ENCODE results near the gene RRP15.

The RRP15 gene

DNA sequence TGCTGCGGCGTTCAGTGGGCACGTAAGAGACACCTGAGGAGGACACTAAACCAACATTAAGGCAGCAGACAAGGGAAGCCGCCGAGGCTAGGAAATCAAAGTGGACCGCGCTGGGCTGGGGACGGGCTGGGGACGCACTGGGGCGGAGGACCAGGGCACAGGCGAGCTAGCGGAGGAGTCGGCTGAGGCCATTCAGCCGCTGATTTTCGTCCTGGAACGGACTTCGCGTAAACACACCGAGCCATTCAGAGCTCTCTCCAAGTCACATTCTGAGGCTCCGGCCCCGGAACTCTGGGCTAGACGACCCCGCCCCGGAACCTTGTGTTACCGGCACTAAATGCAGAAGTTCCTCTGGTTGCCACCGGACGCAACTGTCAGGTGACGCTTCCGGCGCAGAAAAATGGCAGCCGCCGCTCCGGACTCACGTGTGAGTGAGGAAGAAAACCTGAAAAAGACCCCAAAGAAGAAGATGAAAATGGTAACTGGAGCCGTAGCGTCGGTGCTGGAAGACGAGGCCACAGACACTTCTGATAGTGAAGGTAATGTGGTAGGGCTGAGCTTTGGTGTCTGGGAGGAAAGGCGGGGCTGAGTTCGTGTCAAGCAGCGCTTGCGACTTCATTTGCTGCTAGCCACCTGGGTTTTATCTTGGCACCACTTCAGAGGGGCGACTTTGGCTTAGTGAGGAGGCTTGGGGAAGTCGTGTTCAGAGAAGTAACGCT lies at the start of gene RRP15:
TSS of gene RRP15 (plus strand) at position 377 of the 719 bp plus-strand sequence. CDS start at position 401, 24 bp downstream.
- DNase-seq (ENCODE audit: low spot score) = peak; percentile 90

DNA sequence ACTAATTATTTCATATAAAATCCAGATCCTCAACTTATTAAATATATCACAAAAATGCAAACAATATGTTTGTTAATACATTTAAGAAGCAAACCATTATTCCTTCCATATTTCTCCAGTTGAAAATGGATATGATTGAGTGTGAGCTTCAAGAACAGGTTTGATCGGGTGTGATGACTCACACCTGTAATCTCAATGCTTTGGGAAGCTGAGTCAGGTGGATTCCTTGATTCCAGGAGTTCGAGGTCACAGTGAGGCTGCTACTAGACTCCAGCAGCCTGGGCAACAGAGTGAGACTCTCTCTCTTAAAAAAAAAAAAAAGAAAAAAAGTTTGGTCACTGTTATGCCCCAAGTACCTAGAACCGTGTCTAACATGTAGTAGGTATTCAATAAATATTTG lies 42.9 kb upstream of the RRP15 start:
- no peak for DNase-seq (ENCODE audit: low spot score)

GRCh38 chr1:218247339-218247738 lies 37.8 kb upstream of the RRP15 start:
- DNase-seq (ENCODE audit: low spot score) = no peak

DNA sequence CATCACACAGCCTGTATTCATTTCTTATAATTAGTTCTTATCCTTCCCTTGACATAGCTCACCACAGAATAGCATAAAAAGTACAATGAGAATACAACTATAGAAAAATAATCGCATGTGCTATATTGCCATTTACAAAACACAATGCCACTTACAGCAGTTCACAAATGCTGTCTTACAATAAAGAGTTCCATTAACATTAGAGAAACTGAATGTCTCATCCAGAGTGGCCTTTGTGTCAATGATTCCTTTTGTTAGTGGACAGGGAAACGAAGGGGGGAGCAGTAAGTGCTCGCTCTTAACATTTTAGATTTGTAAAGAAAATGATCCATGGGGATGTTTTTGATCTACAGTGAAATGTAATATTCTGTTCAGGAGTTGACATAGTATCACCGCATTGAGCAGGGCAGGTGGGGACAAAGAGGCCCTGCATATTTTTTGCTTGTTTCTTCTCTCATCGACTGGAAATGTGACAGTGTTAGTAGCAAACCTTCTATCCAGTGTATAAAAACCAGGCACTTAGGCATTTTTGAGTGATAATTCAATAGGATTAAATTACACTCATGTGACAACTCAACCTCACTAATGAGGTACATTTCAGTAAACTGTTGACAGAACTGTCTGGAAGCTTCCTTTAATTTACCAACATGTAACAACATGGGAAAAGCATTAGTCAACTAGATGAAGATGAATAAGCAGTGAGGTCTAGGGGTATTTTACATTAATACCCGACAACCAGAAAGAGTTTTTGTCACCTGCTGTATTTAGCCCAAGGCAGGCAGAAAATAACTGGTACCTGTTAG lies 35.6 kb upstream of the RRP15 start:
- no peak for DNase-seq (ENCODE audit: low spot score)

GRCh38 chr1:218250492-218250891 lies 34.6 kb upstream of the RRP15 start:
- no peak for DNase-seq (ENCODE audit: low spot score)

DNA sequence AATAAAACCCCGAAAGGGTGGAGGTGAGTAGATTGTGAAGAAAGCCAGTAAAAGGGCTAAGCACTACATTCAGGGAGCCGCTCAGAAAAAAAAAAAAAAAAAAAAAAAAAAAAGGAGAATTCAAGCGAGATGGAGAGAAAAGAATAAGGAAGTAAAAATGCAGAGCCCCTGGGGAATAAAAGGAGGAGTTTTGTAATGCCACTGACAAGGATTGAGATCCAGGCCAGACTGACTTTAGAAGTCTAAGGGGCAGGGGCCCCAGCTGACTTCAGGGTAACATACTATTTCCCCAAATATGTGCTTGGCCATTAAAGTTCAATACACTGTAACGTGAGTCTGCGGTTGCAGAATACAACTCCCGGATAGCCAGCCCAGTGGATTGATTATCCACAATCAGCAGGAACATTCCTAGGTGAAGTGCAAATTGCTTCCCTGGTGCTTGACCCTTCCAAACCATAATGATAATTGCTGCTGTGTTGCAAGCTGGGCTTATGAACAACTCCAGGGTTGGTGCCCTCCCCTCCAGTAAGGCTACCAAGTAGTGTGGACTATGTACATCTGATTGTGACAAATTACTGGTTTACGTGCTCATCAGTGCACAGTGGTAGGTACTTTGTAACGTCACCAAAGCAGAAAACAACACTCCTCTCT lies 30.7 kb upstream of the RRP15 start:
- DNase-seq (ENCODE audit: low spot score) = no peak

GRCh38 chr1:218255090-218255489 lies 30.0 kb upstream of the RRP15 start:
- no peak for DNase-seq (ENCODE audit: low spot score)

GRCh38 chr1:218257371-218257770 lies 27.7 kb upstream of the RRP15 start:
- no peak for DNase-seq (ENCODE audit: low spot score)

- no peak for DNase-seq (ENCODE audit: low spot score)
These were observed 27.1 kb upstream of the RRP15 start for GRCh38 chr1:218257971-218258370.

- no peak for DNase-seq (ENCODE audit: low spot score)
These were observed 25.8 kb upstream of the RRP15 start for GRCh38 chr1:218259339-218259738.

DNA sequence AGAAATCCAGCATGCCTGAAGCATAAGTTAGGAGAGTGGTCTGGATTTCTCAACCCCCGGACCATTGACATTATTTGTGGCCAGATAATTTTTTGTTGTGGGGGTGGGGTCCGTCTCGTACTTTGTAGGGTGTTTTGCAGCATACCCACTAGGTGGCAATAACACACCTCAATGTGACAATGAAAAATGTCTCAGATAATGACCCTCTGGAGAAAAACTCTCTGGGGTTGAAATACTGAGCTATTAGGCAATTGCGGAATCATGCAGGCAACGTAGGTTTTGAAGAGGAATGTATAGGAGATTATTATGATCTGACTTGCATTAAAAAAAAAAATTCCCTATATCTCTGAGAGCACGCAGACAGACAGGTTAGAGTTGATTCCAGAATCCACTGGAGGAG lies 25.3 kb upstream of the RRP15 start:
- DNase-seq (ENCODE audit: low spot score) = peak; percentile 43

DNA sequence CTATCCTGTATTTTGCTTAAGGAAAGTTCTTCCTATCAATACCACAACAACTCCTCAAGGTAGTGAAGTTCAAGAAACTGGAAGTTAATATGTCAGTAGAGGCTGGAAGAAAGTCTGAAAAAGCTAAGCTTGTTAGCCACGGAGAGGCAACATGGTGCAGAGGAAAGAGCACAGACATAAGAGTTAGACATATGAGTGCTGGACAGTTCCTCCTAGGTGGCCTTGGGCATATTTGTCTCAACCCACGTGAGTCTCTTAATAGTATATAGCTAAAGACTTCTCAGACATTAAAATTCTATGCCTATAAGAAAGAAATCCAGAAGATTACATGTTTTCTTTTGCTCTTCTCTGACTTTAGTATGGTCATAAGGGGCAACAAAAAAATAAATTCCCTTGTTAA lies 22.8 kb upstream of the RRP15 start:
- no peak for DNase-seq (ENCODE audit: low spot score)

- DNase-seq (ENCODE audit: low spot score) = no peak
These were observed 18.7 kb upstream of the RRP15 start for GRCh38 chr1:218266356-218266755.

DNA sequence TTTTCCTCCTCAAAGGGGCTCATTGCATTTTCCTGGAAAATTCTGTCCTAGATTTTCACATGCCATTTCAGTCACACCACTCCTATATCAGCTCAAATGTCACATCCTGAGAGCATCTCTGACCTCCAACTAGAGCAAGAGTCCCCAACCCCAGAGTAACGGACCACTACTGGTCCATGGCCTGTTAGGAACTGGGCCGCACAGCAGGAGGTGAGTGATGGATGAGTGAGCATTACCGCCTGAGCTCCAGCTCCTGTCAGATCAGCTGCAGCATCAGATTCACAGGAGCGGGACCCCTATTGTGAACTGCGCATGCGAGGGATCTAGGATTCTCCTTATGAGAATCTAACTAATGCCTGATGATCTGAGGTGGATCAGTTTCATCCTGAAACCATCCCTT lies 12.7 kb upstream of the RRP15 start:
- no peak for DNase-seq (ENCODE audit: low spot score)

DNA sequence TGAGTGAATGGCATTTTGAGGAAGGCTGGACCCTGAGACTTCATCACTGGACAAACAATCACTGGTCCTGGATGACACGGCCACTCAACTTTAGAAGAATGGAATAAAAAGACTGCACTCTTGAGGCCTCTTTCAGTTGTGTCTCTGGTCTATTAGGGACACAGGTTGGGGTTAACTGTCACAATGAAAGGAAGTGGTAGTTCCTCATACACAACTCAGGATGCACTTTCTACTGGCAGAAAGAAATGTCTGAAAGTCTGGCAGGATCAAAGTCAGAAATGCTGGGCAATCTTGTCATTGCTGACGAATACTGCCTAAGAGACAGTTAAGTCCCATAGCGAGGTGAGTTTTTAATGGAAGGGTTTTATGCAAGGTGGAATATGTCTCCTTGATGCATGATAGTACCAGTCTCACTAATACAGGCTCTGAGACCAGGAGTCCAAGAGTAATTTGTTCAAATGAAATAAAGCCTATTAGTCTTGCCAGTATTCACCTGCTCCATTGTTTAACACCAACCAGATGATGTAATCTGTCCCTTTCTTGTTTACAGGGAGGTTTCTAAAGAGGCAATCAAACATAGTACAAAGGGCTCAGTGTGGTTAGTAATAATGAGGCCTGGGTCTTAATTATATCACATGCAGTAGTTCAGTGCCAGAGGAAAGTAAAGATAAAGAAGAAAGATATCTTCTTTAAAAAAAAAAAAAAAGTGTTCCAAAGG lies 11.2 kb upstream of the RRP15 start:
- no peak for DNase-seq (ENCODE audit: low spot score)

DNA sequence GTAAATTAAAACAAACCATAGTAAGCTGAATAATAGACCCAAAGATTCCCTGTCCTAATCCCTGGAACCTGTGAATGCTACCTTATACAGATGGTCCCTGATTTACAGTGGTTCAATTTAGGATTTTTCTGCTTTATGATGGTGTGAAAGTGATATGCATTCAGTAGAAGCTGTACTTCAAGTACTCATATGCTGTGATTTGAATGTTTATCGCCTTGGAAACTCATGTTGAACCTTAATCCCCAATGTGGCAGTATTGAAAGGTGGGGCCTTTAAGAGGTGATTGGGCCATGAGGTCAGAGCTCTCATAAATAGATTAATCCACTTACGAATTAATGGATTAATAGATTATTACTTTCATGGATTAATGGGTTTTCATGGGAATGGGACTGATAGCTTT lies 10.6 kb upstream of the RRP15 start:
- no peak for DNase-seq (ENCODE audit: low spot score)

- no peak for DNase-seq (ENCODE audit: low spot score)
These were observed 9.3 kb upstream of the RRP15 start for GRCh38 chr1:218275823-218276222.

DNA sequence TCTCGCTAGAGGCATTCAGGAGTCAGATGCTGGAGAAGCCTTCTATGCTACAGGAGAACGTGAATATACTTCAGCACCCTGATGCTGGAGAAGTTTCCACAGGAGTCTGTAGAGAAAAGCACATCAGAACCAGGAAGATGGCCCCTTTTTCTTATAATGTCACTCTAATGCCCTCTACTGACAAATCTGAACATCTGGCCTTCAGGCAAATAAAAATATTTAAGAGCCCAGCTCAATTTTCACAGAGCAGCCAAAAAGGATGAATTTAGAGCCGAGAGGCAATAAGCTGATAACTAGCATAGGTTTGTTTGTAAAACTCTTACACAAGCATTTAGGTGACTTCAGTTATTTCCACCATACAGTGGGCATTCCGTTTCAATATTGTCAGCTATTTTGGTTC lies 3.8 kb upstream of the RRP15 start:
- DNase-seq (ENCODE audit: low spot score) = no peak

DNA sequence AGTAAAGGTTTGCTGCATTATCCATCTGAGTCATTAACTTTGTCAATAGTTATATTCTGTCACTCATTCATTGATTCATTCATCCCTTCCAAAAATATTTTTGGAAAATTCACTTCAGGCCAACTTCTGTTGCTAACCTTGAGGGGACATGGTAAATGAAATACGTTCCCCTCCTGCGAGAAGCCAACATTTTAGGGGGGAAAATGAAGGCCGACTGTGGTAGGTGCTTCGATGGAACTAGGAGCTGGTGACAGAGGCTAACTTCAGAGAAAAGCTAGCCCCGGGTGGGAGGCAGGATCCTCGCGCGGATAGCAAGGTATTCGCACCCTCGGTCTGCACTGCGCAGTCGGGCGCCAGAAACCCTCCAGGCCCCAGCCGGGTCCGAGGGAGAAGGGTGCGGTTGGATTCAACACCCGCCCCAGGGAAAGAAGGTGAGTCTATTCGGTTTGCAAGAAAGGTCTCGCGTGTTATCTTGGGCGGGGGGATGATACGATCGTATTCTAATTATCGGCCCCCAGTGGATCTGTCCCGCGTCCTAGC lies 646 bp upstream of the RRP15 start:
- DNase-seq (ENCODE audit: low spot score) = no peak

DNA sequence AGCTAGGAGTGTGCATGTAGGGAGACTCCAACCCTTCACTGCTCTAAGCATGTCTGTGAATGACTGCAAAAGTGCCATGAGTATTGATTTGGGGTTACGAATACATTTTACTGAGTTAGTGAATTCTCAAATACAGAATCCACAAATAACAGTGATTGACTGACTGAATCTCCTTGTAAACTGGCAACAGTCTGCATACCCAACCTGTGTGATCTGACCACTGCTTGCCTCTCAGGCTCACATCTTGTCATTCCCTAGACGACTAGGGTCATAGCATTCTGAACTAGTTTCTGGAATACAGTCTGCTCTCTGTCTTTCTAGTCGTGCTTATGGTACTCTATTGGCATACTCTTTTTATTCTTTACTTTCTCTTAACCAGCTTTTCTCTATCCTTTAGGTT lies 7.4 kb downstream of the RRP15 start:
- DNase-seq (ENCODE audit: low spot score) = no peak

DNA sequence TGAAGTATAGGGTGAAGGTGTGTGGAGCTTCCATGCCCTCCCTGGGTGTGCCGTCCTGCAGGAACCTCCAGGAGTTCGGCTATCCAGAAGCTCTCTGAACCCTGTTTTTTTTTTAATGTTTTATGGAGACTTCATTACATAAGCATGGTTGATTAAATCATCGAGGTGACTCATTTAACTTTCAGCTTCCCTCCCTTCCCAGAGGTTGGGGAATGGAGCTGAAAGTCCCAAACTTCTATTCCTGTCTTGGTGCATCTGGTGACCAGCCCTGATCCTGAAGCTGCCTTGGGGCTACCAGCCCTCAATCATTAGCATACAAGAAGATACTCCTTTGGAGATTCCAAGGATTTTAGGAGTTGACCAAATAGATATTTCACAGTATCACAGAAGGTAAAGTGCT lies 9.5 kb downstream of the RRP15 start:
- no peak for DNase-seq (ENCODE audit: low spot score)

DNA sequence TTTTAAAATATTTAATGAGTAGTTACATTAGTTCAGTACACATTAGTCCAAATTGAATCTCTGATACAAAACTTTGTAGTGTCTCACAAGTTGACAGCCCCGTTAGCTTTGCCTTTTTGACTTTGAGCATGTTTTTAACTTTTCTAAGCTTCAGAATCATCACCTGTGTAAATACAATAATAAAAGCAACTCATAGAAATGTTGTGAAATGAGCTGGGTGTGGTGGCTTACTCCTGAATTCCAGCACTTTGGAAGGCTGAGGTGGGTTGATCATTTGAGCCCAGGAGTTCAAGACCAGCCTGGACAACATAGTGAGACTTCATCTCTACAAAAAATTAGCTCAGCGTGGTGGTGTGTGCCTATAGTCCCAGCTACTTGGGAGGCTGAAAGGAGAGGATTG lies 11.1 kb downstream of the RRP15 start:
- DNase-seq (ENCODE audit: low spot score) = no peak
